ENCODE data around the gene RERE.
"Not testable (repeated sequence)": the region's sequence is repeated elsewhere in the genome, so short reads cannot be mapped to it uniquely, and the experiment has no call there.

The RERE gene

DNA sequence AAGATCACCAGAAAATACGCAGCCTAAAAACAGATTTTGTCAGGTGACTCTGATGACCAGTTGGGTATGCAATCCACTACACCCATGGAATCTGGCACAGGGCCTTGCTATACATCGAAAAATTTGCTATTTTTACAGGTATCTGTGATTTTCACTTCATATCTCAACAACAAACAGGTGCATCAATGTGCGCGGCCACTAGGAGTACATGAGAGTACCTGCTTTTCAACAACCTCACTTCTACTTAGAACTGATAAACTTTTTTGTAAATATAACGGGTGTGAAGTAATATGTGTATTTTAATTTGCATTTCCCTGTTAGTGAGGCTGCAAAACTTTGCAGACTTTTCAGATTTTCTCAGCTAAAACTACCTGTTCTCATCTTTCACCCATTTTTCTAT, 418.8 kb downstream of the RERE start:
- in situ Hi-C loops (cut with MboI; ENCODE audit: low pct_unique_long_range_greater_than_20kb, low sequenced_read_pairs): no loop called here
- no peak for DNase-seq

DNA sequence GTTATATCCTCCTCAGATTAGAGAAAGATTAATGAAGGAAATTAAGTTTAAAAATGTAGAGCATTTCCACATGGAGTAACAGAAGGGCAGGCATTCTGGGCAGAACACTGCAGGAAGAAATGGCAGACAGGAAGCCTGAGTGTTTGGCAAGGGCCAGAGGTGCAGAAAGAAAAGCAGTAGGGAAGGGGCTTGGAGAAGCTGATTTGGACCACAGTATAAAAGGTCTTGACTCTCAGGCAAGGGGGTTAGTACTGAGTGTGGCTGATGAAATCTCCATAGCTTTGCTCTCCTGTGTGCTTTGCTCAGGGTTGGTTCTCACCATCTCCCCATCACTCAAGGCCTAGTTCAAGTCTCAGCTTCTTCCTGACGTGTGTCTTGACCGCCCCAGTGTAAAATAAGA, 419.4 kb downstream of the RERE start:
- DNase-seq: no peak
- in situ Hi-C loops (cut with MboI; ENCODE audit: low pct_unique_long_range_greater_than_20kb, low sequenced_read_pairs): no loop called here

DNA sequence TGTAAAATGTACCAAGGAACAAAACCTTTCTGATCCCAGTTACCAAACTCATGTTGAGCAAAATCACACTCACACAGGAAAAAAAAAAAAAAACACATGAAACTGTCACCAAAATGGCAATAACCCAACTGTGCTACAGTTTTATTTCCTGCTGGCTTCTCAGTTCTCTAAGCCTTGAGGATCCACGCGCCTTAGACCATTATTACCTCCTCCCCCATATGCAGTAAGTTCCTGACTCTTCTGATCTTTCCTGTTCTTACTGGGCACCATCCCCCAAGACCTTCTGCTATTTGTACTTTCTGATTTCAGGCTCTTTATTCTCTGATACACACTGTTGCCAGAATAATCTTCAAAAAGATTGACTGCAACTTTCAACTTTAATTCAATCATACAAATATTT, 419.9 kb downstream of the RERE start:
- DNase-seq: peak; percentile 64
- in situ Hi-C loops (cut with MboI; ENCODE audit: low pct_unique_long_range_greater_than_20kb, low sequenced_read_pairs): no loop called here

DNA sequence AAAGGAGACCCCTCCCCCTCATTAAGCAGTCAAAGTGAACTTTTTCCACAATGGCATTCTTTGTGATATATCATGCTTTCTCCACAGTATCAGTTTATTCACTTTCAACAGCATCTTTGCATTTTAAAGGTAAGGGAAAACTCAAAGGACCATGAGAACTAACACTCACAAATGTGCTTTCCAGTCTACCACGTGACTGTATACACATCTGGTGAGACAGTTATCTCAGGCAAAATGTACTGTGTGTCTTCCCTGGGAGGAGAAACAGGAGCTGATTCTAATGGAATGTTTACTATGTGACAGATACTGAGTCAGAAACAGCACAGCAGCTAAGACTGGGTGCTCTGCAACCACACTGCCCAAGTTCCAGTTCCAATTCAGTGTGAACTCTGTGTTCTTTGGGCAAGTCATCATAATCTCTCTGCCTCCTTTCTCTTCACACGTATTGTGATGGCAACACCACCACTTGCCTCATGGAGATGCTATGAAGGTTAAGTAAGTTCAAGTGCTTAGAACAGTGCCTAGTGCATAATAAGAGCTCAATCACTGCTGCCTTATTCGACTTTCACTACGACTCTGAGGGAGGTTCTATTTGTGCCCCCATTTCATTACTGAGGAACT, 420.5 kb downstream of the RERE start:
- in situ Hi-C loops (cut with MboI; ENCODE audit: low pct_unique_long_range_greater_than_20kb, low sequenced_read_pairs): no loop called here
- no peak for DNase-seq

DNA sequence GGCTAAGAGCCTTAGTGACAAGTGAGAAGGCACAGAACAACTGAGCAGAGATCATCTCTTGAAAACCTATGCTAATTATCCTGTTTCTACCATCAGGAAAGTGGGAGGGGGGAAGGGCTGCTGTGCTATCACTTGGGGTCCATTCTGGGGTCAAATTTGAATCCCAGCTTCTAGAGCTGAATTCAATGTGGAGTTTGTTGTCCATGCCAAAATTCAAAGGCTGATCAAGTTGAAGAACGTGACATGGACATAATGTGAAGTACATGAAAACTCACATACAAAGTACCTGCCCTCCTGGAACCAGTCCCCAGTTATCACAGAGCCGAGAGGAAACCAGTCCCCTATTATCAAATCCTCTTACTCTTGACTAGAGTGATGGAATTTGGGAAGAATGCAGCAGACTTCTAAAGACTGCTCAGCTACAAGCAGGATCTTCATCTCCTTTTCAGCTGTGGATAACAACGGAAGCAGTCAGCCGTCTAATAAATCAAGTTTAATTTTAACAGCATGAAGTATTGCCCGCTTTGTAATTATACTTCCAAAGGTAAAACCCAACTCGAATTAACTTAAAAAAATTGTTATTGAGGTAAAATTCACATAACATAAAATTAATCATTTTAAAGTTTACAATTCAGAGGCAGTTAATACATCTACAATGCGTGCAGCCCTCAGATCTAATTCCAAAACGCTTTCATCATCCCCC, 421.2 kb downstream of the RERE start:
- DNase-seq: no peak
- in situ Hi-C loops (cut with MboI; ENCODE audit: low pct_unique_long_range_greater_than_20kb, low sequenced_read_pairs): no loop called here

DNA sequence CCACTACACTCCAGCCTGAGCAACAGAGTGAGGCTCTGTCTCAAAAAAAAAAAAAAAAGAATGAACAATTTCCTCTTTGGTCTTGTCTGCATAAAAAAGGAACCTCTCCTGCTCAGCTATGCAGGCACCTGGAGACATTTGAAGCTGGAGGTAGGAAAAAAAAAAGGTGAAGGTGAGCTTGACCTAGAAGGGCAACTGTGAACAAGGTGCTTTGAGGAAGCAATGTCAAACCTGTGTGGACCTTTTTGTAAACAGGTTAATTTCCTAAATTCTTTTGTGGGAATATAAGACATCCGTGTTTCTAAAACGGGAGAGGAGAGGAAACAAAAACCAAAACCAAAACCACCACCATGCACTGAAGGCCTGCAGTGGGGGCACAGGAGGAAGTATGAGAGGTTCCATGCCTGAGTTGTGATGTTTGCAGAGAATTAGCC, 422.0 kb downstream of the RERE start:
- in situ Hi-C loops (cut with MboI; ENCODE audit: low pct_unique_long_range_greater_than_20kb, low sequenced_read_pairs): no loop called here
- DNase-seq: peak; percentile 85

DNA sequence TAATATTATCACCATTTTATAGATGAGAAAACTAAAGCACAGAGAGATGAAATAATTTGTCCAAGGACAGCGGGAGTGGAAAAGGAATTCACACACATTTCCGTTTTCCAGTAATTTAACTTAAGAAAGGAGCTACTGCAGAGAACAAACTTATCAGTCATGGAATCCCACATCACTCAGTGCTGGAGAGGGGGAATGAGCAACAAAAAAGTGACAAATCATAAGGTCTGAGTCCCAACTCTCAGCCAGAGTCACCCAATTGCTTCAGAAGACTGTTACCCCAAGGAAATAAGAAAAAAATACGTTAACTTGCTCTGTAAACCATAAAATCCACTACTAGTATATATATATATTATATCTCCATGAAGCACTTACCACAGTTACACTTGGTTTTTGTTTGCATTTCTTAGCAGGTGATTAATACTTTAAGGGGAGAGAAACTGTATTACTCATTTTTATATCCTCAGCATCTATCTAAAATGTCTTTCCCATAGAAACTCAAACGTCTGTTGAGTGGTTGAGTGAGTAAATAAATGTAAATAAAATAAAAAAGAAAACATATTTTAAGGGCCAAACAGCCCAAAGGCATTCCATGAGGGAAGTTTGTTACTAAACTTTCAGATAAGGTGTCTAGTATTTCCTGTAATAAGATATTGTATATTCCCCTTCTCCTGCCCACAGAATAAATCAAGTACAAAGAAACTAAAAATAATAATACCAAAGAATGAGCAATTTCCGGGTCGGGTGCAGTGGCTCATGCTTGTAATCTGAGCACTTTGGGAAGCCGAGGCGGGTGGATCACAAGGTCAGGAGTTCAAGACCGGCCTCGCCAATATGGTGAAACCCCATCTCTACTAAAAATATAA, 422.8 kb downstream of the RERE start:
- in situ Hi-C loops (cut with MboI; ENCODE audit: low pct_unique_long_range_greater_than_20kb, low sequenced_read_pairs): no loop called here
- DNase-seq: peak; percentile 19

DNA sequence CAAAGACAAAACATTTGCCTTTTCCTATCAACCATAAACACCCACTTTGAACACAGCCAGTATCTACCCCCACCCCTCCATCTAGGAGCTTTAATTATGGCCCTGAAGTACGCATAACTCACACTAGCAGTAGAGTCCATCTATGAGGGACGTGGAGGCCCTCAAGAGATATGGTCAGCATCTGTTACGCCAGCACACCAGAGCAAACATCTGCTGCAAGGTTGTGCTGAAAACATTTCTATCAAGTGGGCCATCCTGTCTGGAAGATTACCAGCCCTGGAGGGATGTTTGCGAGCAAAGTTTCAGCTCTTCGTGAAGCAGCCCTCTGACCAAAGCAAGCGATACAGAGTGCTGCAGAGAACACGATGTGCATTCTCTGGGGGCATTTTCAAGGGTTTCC, 424.9 kb downstream of the RERE start:
- in situ Hi-C loops (cut with MboI; ENCODE audit: low pct_unique_long_range_greater_than_20kb, low sequenced_read_pairs): no loop called here
- DNase-seq: no peak

DNA sequence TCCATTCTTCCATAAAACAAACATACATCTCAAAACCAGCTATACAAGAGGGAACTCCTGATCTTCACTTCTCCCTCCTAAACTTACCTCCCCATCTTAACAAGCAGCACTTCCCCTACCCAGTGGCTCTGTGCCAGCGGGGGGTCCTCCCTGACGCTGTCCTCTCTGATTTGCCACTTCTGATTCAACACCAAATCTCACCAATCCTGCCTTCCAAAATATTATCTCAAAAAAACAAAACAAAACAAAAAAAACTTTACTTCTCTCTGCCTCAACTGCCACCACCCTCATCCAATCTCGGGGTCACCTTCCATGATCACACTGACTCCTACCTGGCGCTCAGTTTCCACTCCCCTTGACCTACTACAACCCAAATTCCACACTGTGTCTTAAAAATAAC, 426.7 kb downstream of the RERE start:
- DNase-seq: no peak
- in situ Hi-C loops (cut with MboI; ENCODE audit: low pct_unique_long_range_greater_than_20kb, low sequenced_read_pairs): no loop called here

DNA sequence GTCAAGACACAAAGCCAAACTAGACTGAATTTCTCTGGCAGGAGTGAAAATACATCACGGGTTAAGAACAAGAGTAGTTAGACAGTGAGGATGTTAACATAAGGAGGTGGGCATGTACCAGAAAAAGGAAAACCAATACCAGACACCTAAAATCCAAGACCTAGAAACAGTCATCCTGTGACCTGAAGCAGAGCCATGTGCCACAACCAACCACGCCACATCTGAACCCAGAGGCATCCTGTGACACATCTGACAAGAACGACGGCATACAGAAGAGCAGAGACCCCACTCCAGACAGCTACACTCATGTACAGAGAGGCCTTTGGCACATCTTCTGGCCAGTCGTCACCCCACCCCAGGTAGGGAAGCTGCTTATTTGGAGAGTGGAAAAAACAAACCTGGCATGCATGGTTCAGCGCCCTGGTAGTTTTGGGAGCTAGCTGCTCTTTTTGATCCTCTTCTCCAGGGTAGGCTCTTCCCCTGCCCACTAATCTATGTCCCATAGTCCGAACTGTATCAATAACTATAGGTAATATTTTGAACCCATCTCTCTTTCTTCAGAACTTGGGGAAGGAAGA, 427.4 kb downstream of the RERE start:
- in situ Hi-C loops (cut with MboI; ENCODE audit: low pct_unique_long_range_greater_than_20kb, low sequenced_read_pairs): no loop called here

DNA sequence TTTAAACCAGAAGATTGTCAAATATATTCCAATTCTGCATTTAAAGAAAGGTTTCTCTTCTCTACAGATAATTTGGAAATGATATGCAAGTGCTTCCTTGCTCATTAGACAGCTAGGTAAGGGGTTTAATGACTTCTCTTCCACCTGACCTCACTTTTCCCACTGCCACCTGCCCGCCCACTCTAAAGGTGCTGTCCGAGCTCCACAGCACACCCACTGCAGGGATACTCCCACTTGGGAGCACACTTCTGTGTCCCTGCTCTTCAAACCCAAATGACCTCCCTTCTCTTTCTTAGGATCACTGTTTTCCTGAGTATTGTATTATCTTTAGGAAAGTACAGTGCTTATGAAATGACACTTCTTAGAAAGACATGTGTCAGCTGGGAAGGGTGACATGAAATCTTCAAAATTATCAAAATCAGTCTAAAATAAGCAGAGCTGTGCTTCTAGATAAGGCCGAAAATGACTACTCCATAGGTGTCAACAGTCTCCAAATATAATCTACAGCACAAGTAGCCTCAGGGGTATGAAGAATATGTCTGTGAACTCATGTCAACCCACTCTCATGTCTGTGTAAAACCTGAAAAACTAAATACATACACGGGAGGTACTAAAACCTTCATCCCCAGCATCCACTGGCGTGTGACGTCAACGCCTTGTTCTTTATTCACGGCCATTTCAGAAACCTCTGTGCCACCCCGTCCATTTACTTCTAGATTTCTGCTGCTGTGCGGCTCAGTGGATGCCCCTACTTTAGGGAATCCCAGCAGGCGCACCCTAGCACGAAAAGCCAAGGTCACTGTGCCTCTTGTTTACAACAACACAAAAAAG, 428.5 kb downstream of the RERE start:
- no peak for DNase-seq
- in situ Hi-C loops (cut with MboI; ENCODE audit: low pct_unique_long_range_greater_than_20kb, low sequenced_read_pairs): no loop called here

More for the DNA sequence above, 427.4 kb downstream of the RERE start:
- no peak for DNase-seq

DNA sequence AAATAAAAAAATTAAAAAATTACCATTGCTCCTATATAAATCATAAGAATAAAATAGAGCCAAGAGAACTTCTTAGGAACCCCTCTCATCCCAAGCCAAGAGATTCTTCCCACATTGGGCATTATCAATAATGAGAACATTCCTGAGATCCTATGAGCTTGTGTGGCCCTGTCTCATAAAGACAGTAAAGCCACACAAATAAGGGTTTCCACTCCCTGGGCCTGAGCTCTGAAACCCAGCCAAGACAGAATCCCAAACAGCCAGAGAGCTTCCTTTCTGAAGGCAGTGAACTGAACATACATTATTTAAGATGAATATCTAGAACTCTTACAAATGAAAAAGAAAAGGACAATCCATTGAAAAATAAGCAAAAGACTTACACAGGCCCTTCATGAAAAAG, 431.2 kb downstream of the RERE start:
- in situ Hi-C loops (cut with MboI; ENCODE audit: low pct_unique_long_range_greater_than_20kb, low sequenced_read_pairs): no loop called here
- no peak for DNase-seq

DNA sequence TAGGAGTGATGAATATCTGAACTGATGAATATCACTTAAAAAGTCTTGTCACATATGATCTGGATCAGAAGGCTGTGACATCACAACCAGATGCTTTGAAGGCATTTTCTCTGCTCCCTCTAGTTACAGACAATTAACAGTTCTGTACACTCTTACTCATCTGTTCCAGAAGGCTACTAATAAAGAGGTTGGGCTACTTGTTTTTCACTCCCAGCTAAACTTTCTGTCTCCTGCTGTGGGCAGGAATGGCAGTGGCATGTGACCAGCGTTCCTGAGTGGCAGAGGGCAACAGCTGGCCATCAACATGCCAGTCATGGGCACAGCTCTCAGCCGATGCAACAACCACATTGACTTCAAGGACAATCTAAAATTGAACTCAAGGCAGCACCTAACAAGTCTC, 432.9 kb downstream of the RERE start:
- no peak for DNase-seq
- in situ Hi-C loops (cut with MboI; ENCODE audit: low pct_unique_long_range_greater_than_20kb, low sequenced_read_pairs): no loop called here

DNA sequence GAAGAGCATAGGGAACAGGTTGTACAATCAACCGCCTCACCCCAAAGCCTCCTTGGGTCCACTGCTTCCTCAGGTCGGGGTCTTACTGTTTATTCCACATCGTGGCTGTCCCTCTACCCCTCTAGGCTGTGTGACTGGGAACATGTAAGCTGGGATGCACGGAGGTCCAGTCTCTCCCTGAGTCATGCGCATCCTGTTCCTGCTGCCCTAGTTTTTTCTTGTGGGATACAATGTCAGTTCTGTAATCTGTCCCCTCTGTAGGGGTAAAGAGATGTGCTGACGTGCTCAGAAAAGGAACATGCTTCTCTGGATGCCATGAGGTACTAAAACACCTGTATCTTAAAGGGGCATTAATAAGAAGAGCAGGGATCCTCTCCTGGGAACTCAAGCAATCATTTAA, 433.4 kb downstream of the RERE start:
- in situ Hi-C loops (cut with MboI; ENCODE audit: low pct_unique_long_range_greater_than_20kb, low sequenced_read_pairs): no loop called here

DNA sequence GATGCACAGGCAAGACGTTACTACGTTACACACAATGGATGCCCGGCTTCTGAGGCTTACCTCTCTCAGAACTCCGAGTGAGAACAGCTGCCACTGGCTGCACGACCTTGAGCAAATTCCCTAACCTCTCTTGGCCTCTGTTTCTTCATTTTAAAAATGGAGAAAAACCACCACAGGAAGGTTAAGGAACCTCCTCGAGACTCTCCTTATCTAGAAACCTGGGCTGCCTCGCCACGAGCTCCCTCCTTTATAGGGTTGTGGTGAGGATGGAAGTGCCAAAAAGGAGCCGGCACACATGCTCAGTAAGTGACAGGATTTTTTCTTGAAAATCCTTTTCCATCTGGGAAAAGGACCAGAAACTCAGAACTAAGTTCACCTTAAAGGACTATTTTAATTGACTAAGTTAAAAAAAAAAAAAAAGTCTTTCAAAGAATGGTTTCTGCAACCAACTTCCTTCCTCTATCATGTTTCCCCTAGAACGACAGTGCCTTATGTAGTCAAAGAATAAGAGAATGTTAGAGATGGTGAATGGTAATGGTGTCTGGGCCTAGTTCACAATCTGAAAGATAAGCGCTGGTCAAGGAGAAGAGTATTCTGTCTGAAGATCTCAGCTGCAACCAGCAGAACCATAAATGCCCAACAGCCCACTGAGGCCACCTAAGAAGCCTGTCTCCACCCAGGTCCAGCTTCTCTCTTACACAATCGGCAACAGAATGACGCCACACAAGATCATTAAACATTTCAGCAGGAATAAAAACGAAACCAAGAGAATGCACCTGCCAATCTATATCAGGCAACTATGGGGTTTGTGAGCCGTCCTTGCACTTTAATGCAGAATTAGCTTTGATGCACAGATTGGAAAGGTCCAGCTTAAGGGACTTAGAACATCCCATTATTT, 434.6 kb downstream of the RERE start:
- in situ Hi-C loops (cut with MboI; ENCODE audit: low pct_unique_long_range_greater_than_20kb, low sequenced_read_pairs): no loop called here
- peak; percentile 37 for DNase-seq

More for the DNA sequence above, 433.4 kb downstream of the RERE start:
- DNase-seq: no peak

DNA sequence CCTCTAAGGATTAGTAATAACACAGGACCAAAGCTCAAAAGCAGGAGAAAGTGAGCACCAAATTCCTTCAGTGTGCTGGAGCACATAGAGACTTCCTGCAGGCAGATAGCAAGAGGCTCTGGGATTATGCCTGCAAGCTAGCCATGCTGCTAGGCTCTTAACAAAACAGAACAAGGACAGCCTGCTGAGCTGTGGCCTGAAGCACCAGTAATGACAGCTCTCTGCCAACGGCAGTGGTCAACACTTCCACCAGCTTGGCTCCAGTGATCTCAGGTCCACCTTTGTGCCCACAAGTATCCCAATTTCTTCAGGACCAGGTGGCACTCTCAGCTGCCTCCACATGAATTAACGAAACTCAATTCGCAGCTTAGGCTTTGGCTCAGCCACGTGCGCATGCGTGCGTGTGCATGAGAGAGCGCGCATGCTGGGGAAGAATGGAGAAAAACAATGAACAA, 435.4 kb downstream of the RERE start:
- in situ Hi-C loops (cut with MboI; ENCODE audit: low pct_unique_long_range_greater_than_20kb, low sequenced_read_pairs): no loop called here
- no peak for DNase-seq

DNA sequence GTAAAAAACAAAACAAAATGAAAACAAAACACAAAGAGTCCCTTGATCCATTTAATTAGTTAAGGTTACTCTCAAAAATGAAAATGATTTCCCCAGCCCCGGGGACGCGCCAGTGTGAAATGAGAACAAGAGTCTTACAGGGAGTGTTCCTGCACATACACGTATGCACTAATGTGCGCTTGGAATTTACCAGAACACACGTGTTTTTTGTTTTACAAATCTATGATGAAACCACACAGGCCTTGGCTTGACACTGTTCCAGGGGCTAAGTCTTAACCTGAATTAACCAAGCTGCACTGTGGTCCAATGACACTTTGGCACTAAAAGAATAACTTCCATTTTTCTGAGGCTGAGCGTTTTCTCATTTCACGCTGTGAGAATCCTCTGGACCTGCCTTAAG, 435.8 kb downstream of the RERE start:
- in situ Hi-C loops (cut with MboI; ENCODE audit: low pct_unique_long_range_greater_than_20kb, low sequenced_read_pairs): no loop called here
- DNase-seq: no peak

DNA sequence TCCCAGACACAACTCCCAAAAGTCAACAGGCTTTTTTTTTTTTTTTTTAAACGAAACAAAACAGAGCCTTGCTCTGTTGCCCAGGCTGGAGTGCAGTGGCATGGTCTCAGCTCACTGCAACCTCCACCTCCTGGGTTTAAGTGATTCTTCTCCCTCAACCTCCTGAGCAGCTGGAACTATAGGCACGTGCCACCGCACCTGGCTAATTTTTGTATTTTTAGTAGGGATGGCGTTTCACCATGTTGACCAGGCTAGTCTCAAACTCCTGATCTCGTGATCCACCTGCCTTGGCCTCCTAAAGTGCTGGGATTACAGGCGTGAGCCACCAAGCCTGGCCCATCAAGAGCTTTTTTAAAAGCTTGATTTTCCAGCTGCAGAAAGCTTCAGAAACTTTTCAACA, 437.1 kb downstream of the RERE start:
- DNase-seq; in situ Hi-C loops (cut with MboI; ENCODE audit: low pct_unique_long_range_greater_than_20kb, low sequenced_read_pairs): not testable (repeated sequence)

Data from KBM-7 (cell line).